Measurements from ENCODE around the gene KLHL36. TPM values are rescaled to one million over a fixed set of nuclear protein-coding genes. Genes with fewer than 3 reads are reported as not detected.
"Not testable (repeated sequence)": the region's sequence is repeated elsewhere in the genome, so short reads cannot be mapped to it uniquely, and the experiment has no call there.

Gene KLHL36
- total RNA-seq, 1 donor from 2014 or later: 59.8 TPM

DNA sequence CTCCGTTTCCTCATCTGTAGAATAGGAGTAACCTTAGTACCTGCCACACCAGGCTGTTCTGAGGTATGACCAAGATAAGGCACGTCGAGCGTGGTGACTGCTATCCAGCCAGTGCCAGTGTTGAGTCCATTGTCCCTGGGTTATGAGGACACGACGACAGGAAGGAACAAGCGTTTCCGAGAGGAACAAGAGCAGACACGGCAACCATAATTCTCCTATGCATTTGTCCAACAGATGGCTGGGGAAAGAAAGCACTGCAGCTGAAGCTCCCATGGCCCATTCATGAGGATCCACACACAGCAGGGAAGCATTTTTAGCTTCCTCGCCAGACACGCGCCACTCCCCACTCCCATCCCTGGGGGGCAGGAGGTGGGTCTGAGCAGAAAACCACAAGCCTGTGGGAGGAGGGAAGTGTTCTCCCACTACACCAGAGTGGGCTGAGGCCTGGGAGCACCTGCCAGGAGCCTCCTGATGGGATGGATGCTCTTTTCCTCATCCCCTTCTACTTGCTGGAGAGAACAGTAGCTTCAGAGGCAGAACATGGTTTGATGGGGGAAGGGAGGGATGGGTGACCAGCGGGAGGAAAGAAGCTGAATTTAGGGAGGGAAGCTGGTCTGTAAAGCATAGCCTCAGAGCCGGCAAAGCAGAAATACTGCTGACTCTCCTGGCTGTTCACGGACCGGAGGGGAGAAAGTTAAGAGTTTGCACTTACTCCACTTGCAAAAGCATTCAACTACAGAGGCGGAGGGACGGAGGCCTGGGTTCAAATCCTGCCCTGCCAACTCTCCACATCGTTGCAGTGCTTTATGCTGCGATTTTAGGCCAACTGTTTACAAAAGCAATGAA, 33.1 kb upstream of the KLHL36 start:
- intact Hi-C loops (cut with micrococcal nuclease): no loop called here

DNA sequence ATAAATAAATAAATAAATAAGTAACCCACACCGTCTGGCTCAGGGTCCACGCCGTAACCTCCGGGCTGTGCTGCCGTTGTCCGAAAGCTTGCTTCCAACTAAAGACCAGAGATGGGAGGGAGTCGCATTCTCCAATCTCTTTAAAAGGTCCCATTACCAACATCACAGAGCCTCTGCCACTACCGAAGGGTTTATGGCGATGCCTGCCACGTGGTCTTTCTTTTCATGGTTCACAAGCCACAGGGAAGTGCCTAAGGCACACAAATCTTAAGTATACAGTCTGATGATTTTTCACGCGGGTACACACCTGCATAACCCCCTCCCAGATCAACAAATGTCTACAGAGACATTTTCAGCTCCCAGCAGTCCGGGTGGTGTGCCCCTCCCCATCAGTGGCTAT, 31.8 kb upstream of the KLHL36 start:
- intact Hi-C loops (cut with micrococcal nuclease): loop anchor here (1.0 kb wide), 1 partner anchor 16 kb away; no protein-coding TSS in a partner anchor

DNA sequence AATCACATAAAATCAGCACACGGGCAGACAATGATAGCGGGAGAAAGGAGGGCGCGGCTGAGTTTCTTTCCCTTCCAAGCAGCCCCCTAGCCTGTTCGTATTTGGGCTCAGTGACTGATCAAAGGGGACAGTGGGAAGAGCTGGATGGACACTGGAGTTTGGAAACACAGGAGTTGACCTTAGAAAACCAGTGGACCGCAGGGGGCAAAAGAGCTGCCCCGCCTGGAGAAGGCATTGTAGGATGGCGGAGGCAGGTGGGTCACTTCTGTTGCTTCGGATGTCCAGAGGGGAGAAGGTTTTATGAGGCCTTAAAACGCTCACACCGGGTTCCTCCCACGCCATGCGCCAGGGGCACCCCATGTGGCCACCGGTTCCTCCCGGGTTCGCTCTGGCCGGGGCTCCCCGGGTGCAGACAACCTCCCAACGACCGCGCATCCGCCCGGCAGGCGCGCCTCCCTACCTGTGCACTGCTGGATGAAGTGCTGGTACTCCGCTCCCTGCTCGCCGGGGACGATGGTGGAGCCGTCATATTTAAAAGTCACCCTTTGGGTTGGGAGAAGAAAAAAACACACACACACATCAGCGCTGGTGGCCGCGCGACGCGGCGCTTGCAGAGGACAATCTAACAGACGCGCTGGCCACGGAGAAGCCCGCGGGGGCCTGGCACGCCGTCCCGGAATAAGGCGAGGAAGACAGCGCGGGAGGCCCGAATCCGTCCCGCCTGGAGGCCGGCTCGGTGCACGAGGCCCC, 31.1 kb upstream of the KLHL36 start:
- intact Hi-C loops (cut with micrococcal nuclease): no loop called here

DNA sequence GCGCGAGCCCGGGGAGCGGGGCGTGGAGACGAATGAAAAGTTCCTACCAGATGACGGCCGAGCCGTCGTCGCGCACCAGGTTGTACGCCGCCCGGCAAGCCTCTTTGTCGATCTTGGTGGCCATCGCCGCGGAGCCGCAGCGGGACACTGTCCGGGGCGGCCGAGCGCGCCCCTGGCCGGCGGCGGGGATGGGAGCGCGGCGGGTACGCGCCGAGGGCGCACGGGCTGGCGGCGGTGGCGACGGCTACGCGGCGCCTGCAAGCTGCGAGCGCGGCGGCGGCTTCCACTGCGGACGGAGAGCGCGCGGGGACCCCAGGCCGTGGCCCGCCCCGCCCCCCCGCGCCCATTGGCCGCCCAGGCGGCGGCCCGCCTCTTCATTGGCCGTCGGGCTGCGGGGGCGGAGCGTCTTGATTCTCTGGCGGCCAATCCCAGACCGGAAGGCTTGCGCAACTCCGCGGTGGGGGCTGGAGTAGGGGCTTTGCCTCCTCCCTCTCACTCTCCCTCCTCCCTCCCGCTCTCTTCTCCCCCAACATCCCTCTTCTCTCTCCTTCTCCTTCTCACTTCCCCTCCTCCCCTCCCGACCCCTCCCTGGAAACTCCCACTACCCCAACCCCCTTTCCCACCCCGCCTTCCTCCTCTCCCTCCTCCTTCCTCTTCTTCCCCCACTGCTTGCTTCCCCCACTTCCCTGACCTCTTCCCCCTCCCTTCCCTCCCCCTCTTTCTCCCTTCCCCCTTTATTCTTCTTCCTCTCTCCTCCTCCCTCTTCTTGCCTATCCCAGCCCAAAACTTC, 30.3 kb upstream of the KLHL36 start, which contains the start of gene COTL1:
Gene COTL1 (minus strand): TSS at position 288 of the 790 bp plus-strand sequence. CDS start 164 bp downstream, at position 124.
- intact Hi-C loops (cut with micrococcal nuclease): loop anchor here (1.0 kb wide), 5 partner anchors 10 to 107 kb away; no protein-coding TSS in a partner anchor

DNA sequence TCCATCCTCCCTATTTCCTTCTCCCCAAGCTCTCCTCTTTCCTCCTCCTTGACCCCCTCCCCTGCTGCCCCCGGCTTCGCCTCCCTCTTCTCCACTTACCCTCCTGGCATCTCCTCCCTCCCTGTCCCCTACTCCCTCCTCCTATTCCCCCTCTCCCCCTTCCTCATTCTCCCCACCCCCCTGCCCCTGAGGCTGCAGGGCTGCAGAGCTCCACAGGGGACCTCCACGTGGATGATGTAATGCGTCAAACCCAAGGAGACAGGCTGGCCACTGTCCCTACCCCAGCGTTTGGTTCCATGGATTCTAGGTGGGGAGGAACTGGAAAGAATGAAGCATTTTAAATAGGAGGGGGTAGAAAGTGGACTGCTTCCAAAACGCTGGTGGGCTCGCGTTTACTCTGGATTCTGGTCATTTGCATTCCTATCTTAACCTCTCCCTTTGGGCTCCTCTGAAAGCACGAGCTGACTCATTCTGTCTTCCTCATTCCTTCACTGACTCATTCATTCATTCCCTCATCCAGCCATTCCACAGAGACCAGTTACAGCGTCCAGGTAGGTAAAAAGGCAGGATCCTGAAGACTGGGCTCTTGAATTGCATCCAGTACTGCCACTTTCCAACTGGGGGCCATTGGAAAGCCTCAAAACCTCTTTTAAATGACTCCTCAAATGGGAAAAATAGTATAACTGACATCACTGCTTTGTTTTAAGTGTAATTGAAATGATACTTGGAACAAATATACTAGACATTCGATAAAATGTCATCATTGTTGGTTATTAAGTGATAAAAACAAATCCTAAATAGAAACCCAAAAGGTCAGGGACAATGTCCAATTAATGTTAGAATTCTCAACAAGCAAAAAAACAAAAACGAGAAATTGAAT, 29.5 kb upstream of the KLHL36 start:
- intact Hi-C loops (cut with micrococcal nuclease): loop anchor here (1.0 kb wide), 5 partner anchors 11 to 108 kb away; no protein-coding TSS in a partner anchor

DNA sequence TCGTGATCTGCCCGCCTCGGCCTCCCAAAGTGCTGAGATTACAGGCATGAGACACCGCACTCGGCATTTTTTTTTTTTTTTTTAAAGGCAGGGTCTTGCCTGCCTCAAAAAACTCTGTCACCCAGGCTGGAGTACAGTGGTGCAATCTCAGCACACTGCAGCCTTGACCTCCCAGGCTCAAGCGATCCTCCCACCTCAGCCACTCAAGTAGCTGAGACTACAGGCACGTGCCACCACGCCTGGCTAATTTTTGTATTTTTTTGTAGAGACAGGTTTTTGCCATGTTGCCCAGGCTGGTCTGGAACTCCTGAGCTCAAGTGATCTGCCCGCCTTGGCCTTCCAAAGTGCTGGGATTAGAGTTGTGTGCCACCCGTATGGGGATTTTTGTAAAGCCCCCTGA, 27.4 kb upstream of the KLHL36 start:
- intact Hi-C loops (cut with micrococcal nuclease): not testable (repeated sequence)

DNA sequence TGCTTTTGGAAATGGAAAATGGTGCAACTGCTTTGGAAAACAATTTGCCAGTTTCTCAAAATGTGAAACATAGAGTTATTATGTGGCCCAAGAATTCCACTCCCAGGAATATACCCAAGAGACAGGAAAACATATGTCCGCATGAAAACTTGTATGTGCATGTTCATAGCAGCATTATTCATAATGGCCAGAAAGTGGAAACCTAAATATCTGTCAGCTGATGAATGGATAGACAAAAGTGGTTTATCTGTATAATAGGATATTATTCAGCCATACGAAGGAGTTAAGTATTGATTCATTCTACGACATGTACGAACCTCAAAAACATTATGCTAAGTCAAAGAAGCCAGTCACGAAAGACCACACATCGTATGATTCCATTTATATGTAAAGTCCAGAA, 22.8 kb upstream of the KLHL36 start:
- intact Hi-C loops (cut with micrococcal nuclease): no loop called here

DNA sequence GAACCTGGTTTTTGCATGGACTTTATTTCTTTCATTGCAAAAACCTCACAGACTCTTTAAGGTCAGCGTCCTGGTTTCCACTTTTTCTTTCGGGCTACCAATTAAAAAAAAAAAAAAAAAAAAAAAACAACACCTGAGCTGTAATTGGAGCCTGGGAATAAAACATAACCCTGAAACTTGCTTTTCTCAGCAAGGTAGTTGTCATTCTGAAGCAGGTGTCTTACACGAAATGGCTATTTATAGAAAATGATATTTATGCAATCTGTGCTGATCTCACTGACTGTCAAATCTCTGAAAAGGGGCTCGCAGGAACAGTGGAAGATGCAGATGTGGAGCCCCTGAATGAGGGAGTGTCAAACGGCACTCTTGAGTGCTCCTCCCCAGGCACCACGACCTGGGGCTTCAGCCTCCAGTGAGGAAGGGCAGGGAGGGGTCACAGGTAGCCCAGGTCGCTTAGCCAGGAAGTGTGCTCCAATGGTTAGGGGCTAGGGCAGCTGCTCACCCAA, 20.0 kb upstream of the KLHL36 start:
- intact Hi-C loops (cut with micrococcal nuclease): no loop called here

DNA sequence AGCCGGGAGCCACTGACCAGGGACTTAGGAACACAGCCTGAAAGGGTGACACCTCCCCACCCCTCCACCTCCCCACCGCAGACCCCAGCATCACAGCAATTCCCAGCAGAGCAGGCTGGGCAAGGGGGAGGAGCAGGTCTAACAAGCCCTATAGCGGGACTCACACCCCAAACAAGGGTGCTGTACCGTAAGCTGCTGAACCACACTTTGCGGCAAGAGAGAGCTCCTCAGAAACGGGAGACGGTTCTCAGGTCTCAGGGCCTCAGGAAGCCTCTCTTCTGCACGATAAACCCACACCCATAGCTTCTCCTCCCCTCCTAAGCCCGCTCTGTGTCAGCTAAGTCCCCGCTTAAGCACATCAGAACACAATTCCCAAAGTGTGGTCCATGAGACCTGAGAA, 18.7 kb upstream of the KLHL36 start:
- intact Hi-C loops (cut with micrococcal nuclease): no loop called here

DNA sequence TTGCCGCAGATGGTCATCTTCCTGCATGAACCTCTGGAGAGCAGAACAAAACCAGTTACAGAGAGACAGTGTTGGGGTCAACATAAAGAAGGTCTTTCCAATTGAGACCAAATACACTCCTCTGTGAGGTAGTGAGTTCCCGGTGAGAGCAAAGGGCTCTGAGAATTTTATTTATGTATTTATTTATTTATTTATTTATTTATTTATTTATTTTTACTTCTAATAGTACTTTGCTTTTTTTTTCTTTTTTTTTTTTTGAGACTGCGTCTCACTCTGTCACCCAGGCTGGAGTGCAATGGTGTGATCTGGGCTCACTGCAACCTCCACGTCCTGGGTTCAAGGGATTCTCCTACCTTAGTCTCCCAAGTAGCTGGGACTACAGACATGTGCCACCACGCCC, 18.3 kb upstream of the KLHL36 start:
- intact Hi-C loops (cut with micrococcal nuclease): no loop called here

DNA sequence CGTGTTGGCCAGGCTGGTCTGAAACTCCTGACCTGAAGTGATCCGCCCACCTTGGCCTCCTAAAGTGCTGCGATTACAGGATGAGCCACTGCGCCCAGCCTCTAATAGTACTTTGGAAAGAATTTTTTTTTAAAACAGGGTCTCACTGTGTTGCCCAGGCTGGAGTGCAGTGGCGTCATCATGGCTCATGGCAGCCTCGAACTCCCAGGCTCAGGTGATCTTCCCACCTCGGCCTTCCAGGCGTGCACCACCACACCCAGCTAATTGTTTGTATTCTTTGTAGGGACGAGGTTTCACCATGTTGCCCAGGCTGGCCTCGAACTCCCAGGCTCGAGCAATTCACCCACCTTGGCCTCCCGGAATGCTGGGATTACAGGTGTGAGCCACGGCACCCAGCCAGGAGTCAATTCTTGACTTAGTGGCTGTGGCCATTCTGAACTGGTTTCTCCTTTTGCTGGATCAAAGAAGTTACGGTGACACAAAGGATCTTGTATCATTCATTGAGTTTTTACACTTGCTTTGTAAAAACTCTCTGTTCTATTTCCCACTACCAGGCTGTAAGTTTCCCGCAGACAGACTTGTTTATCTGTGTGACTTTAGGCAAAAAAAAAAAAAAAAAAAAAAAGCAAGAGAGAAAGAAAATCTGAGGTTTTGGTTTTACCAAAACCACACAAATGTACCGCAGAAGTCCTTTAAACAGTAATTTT, 17.7 kb upstream of the KLHL36 start:
- intact Hi-C loops (cut with micrococcal nuclease): loop anchor here (1.0 kb wide), 1 partner anchor 8 kb away; no protein-coding TSS in a partner anchor

DNA sequence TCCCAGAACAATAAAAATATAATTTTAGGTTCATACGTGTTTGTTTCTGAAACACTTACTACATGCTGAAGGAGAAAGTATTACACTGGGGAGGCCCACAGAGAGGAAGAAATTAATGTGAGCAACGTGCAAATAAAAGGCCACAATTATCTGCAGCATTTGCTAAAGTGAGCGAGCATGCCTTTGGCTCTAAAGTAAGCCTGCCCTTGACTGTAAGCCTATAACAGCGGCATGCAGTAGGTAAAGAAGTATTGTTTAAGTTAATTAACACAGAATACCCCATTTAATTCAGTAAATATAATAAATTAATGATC, 17.2 kb upstream of the KLHL36 start:
- intact Hi-C loops (cut with micrococcal nuclease): loop anchor here (1.0 kb wide), 1 partner anchor 9 kb away; no protein-coding TSS in a partner anchor

DNA sequence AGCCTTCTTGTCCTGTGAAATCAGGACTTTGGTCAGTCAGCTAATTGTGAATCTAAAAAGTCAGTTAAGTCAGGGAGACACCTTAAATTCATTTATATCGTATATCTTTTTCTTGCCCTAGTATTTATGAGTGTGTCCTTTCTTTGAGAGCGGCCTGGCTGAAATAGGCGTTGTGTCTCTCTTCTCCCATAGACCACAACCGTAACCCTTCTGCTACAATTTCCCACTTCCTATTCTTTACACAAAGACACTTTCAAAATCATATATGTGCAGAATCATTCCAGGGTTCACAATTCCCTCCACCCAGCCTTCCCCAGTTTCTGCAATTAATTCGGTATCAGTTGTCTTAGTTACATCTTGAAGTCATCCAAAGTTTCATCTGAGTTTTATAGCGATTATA, 16.4 kb upstream of the KLHL36 start:
- intact Hi-C loops (cut with micrococcal nuclease): loop anchor here (1.0 kb wide), 1 partner anchor 10 kb away; no protein-coding TSS in a partner anchor

DNA sequence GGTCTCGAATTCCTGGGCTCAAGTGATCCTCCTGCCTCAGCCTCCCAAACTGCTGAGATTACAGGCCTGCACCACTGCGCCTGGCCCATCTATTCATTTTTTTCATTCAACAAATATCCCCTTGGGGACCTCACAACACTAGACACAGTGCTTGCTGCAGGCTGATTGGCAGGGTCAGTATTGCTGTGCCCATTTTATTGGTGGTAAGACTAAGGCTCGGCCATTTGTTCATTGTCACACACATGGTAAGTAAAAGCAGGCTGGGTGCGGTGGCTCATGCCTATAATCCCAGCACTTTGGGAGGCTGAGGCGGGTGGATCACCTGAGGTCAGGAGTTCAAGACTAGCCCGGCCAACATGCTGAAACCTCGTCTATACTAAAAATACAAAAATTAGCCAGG, 15.4 kb upstream of the KLHL36 start:
- intact Hi-C loops (cut with micrococcal nuclease): not testable (repeated sequence)

DNA sequence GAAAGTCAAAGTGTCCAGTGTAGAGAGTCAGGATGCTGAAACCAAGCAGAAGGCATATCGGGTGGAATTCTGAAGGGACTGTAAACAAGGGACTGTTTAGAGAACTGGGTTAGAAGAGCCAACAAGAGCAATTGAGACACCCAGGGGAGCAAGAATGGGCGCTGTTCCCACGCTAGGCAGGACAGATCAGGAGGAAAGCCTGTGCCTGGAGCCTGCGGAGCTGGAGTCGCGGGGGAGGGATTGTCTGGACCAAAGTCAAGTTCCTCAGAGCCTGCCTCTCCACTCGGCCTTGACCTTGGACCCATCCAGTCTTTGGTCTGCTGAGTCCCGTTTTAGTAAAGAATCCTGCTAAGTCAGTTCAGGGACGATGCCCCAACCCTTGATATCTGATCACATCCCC, 14.7 kb upstream of the KLHL36 start:
- intact Hi-C loops (cut with micrococcal nuclease): no loop called here

DNA sequence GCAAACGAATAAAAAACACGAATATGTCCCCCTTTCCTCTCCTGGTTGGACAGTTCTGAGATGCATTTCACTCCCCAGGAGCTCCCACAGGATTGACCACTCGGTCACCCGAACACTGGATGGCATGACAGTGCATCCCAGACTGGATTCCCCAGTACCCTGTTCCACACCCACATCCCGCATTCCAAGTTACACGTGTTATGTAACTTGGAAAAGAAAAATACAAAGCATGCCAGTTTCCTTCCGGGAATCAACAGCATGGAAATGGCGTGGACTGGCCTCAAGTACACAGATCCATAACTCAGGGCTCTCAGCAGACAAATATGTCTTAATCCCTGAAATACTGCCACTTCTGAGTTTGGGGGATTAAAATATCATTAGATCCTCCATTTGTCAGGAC, 12.6 kb upstream of the KLHL36 start:
- intact Hi-C loops (cut with micrococcal nuclease): no loop called here

DNA sequence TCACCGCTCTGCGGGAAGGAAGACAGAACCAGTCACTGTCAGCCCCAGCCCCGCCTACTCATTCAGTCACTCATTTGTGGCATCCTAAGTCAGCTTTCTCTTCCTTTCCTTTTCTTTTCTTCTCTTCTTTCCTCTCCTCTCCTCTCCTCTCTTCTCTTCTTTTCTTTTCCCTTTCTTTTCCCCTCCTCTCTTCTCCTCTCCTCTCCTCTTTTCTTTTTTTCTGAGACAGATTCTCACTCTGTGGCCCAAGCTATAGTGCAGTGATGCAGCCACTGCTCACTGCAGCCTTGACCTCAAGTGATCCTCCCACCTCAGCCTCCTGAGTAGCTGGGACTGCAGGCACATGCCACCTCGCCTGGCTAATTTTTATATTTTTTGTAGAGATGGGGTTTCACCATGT, 10.6 kb upstream of the KLHL36 start:
- intact Hi-C loops (cut with micrococcal nuclease): no loop called here

DNA sequence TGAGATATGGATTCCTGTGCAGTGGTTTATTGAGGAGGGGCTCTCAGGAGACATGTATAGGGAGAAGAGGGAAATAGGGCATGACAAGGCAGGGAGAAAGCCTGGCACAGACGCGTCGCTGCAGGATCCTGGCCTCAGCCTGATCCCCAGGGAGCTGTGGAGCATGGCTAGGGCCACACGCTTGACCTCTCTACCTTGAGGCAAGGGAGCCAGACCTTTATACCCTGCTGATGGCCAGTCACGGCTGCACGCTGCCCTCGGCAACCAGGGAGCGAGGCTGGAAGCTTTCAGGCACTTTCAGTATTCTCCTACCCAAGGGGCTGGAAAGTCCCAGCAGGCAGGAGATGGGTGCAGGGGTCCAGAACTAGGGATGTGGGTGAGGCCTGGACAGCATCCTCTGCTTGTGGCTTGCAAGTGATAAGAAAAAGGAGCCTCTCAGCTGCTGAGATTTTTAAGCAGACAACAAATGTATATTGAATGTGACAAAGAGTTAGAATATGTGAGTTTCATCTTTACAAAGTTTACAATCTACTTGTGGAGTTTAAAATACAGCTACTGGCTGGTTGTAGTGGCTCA, 10.0 kb upstream of the KLHL36 start:
- intact Hi-C loops (cut with micrococcal nuclease): no loop called here

DNA sequence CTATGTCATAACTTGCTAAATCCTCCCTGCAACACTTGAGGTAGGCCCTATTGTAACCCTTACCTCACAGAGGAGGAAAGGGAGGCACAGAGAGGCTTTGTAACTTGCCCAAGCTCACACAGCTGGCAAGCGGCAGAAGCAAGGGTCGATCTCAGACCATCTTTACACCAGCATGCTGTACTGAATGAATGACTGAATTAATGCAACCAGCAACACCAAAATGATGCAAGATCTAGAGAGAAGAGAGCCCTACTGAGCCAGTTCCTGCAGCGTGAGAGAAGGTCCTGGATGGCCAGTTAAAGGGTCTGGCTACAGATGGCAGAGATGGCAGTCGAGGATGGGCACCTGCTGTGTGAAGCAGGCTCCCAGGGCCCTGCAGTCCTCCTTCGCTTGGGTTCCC, 8.2 kb upstream of the KLHL36 start:
- intact Hi-C loops (cut with micrococcal nuclease): no loop called here

All from T-helper 1 cell treated with Interleukin-12 subunit alpha and Interleukin-12 subunit beta and Interleukin-4 antibody, amounts not matched to agents 30 ng/mL and 1 ng/mL, for 36 hours (primary cell).